ENCODE measurements around the gene VRTN. TPM values are rescaled to one million over a fixed set of nuclear protein-coding genes. Genes with fewer than 3 reads are reported as not detected.

The VRTN gene
- total and polyA plus RNA-seq, 9 of the 15 experiments (the other 6 are each of a cell fraction or from before 2014, with no cell fraction given) = 0.05 to 0.09 (median 0.06) TPM; not detected in 6

GRCh38 chr14:74360163-74360562 lies 11.9 kb downstream of the VRTN start:
- Histone ChIP-seq H3K9me1 (ENCODE audit: control insufficient read depth, insufficient read depth, low read length) (no peaks in the 10 kb centered on the region), H2AFZ (ENCODE audit: low read depth, low read length) (no peak overlapping the region), H4K20me1 (replicated peaks; ENCODE audit: control insufficient read depth, insufficient read depth, low read length) (0 out of 2 replicates have a peak, but pooled peaks cover 4% of the 10 kb centered on the region), H3K27ac (ENCODE audit: extremely low read depth, low read depth, low read length) (no peak overlapping the region), H3K4me2 (ENCODE audit: insufficient read depth, low read length) (no peak overlapping the region), H3K27me3 (ENCODE audit: control insufficient read depth in 2 of 2, insufficient read depth in 2 of 2, low read length in 2 of 2) (peaks cover 12 to 41% of the 10 kb centered on the region in 2 experiments; a peak in 4 of 5 replicates), H3K9me3 (replicated peaks; ENCODE audit: control insufficient read depth, insufficient read depth, low read depth, low read length) (no peaks in the 10 kb centered on the region), H3K36me3 (ENCODE audit: control insufficient read depth, insufficient read depth, low read length) (no peaks in the 10 kb centered on the region), H3K4me3 (no peak overlapping the region), H3K79me2 (ENCODE audit: control insufficient read depth, insufficient read depth, low read length) (no peaks in the 10 kb centered on the region), H3K9ac (ENCODE audit: insufficient read depth in 1 of 2, low read depth in 2 of 2, low read length in 2 of 2) (no peak overlapping the region), H3K4me1 (replicated peaks in 1 of 2; ENCODE audit: control insufficient read depth in 2 of 2, insufficient read depth in 2 of 2, low read length in 2 of 2) (peaks cover 0 to 9% of the 10 kb centered on the region in 2 experiments; a peak in 2 of 5 replicates)
- POLR2A ChIA-PET = no interaction called here
- WGBS (ENCODE audit: insufficient coverage, low coverage, missing lambda C conversion rate) = 0% methylated on average over 3 of the region's 3 CpGs
- CTCF ChIA-PET (ENCODE audit: low intra/inter-chr PET ratio) = no interaction called here
- intact Hi-C loops (cut with micrococcal nuclease) = loop anchor here (5.0 kb wide), 1 partner anchor 132 kb away; the partner anchor contains the start of genes ISCA2 and NPC2
- DNase-seq (ENCODE audit: extremely low read depth in 1 of 4, low spot score in 3 of 4) = no peak
- no peak for FAIRE-seq
- no peak for ATAC-seq
- no TSS peak for BruUV-seq (replicated peaks)
- TF ChIP-seq POLR2B (IDR thresholded peaks at IDR 0.05; ENCODE audit: low read depth, partially characterized antibody) = no peak
- no peak for TF ChIP-seq ZNF12 (CRISPR knock-in tag; IDR thresholded peaks at IDR 0.05)
- no peak for TF ChIP-seq IRF2 (CRISPR knock-in tag; IDR thresholded peaks at IDR 0.05)
- no peak for TF ChIP-seq ZNF511 (CRISPR knock-in tag; IDR thresholded peaks at IDR 0.05)
- in situ Hi-C loops (cut with MboI) = loop anchor here (10.0 kb wide), 1 partner anchor 115 kb away; no protein-coding TSS in a partner anchor
